ENCODE results near the gene FETUB. TPM values are rescaled to one million over a fixed set of nuclear protein-coding genes. Genes with fewer than 3 reads are reported as not detected.
A peak's percentile ranks its signal among the peaks of the same experiment; 100 is the strongest.

Gene FETUB
- total RNA-seq, 6 experiments from 2014 or later, result 4.4 to 195 (median 47.9) TPM

GRCh38 chr3:186640929-186641328 lies 730 bp downstream of the FETUB start:
- intact Hi-C loops (cut with DNase I), result no loop called here
- H3K4me1 ChIP-seq, result peaks cover 0 to 47% (median 8%) of the 10 kb centered on the region in 4 donors
- ATAC-seq (peak; percentile 4 to 33 (median 19)), DNase-seq (no peak)
- no peaks in the 10 kb centered on the region for H3K27me3 ChIP-seq
- TF ChIP-seq CTCF (IDR thresholded peaks at IDR 0.05) (no peak), POLR2A (IDR thresholded peaks at IDR 0.05) (no peak)
- peaks cover 0 to 9% (median 0%) of the 10 kb centered on the region in 4 donors for H3K36me3 ChIP-seq
- no peaks in the 10 kb centered on the region for H3K9me3 ChIP-seq
- H3K4me3 ChIP-seq, result peak overlapping the region; percentile 20 to 70 (median 48)
- H3K27ac ChIP-seq, result peak overlapping the region; percentile 73 to 87 (median 77)

- H3K36me3 ChIP-seq, result peaks cover 0 to 20% (median 0%) of the 10 kb centered on the region in 4 donors
- WGBS (ENCODE audit: insufficient coverage, low coverage, low lambda C conversion rate, missing lambda C conversion rate), result 15% methylated on average over 3 of the region's 3 CpGs
- H3K4me1 ChIP-seq, result peaks cover 0 to 37% (median 7%) of the 10 kb centered on the region in 4 donors
- no peak for TF ChIP-seq CTCF (IDR thresholded peaks at IDR 0.05)
- no peak for TF ChIP-seq POLR2A (IDR thresholded peaks at IDR 0.05)
- ATAC-seq (peak in 1 of 4 donors; percentile 3), DNase-seq (no peak)
- intact Hi-C loops (cut with DNase I), result no loop called here
- H3K4me3 ChIP-seq, result peak overlapping the region; percentile 20 to 70 (median 48)
- no peaks in the 10 kb centered on the region for H3K9me3 ChIP-seq
- peak overlapping the region; percentile 73 to 87 (median 77) for H3K27ac ChIP-seq
- no peaks in the 10 kb centered on the region for H3K27me3 ChIP-seq
These were observed 1.8 kb downstream of the FETUB start for GRCh38 chr3:186642014-186642413.

DNA sequence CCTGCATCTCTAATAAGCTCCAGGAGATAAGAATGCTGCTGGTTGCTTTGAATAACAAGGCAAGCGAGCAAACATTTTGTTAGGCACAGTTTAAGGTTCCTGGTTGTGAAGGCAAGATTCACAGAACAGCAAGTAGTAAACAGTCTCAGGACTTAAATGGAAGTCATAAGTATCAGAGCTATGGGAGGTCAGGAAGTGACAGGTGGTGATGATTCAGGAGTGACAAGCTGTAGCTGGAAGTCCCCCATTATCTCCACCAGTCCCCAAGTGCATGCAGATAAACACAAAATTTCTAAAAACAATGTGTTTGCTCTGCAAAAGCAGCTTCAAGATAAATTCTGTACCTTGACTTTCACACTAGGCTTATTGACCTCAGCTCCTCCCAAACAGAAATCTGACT lies 3.3 kb downstream of the FETUB start:
- peak in 1 of 4 donors; percentile 9 for ATAC-seq
- TF ChIP-seq POLR2A (IDR thresholded peaks at IDR 0.05) (no peak), CTCF (IDR thresholded peaks at IDR 0.05) (no peak)
- Histone ChIP-seq H3K27me3 (no peaks in the 10 kb centered on the region), H3K27ac (peak overlapping the region in 1 of 3 donors; percentile 87), H3K4me1 (peaks cover 0 to 40% (median 7%) of the 10 kb centered on the region in 4 donors), H3K9me3 (no peaks in the 10 kb centered on the region), H3K36me3 (peaks cover 0 to 32% (median 0%) of the 10 kb centered on the region in 4 donors), H3K4me3 (peak overlapping the region in 1 of 3 donors; percentile 70)
- DNase-seq, result no peak
- WGBS (ENCODE audit: insufficient coverage, low coverage, low lambda C conversion rate, missing lambda C conversion rate), result 63% methylated on average over 1 of the region's 1 CpG
- intact Hi-C loops (cut with DNase I), result no loop called here

- WGBS (ENCODE audit: insufficient coverage, low coverage, low lambda C conversion rate, missing lambda C conversion rate), result 35% methylated on average over 3 of the region's 3 CpGs
- no peaks in the 10 kb centered on the region for H3K9me3 ChIP-seq
- DNase-seq, result peak in 2 of 3 donors; percentile 62 to 72
- no peak overlapping the region for H3K4me3 ChIP-seq
- H3K27ac ChIP-seq, result peak overlapping the region in 1 of 3 donors; percentile 26
- H3K4me1 ChIP-seq, result peaks cover 0 to 34% (median 7%) of the 10 kb centered on the region in 4 donors
- no peaks in the 10 kb centered on the region for H3K27me3 ChIP-seq
- no peak for TF ChIP-seq CTCF (IDR thresholded peaks at IDR 0.05)
- no peak for TF ChIP-seq POLR2A (IDR thresholded peaks at IDR 0.05)
- intact Hi-C loops (cut with DNase I), result no loop called here
- H3K36me3 ChIP-seq, result peaks cover 0 to 37% (median 0%) of the 10 kb centered on the region in 4 donors
- peak; percentile 53 to 78 (median 68) for ATAC-seq
These were observed 4.5 kb downstream of the FETUB start for GRCh38 chr3:186644683-186645082.
